ENCODE measurements around the gene DAGLA.

DNA sequence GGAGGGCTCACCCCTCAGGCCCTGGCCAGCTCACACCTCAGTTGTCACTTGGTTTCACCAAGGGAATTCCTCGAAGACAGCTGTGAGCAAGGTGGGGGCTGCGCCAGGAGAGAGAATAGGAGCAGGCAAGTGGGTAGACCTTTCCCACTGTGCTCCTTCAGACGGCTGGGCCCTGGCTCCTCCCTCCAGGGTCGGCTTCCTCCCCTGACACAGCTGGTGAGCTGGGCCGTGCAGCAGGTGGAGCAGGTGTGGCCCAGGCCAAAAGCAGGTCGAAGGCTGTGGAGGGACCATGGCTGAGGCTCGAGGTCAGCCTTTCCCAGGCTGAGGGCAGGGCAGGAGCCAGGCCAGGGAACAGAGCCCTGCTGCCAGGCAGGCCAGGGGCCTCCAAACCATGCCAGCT lies 59.8 kb downstream of the DAGLA start:
- TF ChIP-seq, protein P1, sequence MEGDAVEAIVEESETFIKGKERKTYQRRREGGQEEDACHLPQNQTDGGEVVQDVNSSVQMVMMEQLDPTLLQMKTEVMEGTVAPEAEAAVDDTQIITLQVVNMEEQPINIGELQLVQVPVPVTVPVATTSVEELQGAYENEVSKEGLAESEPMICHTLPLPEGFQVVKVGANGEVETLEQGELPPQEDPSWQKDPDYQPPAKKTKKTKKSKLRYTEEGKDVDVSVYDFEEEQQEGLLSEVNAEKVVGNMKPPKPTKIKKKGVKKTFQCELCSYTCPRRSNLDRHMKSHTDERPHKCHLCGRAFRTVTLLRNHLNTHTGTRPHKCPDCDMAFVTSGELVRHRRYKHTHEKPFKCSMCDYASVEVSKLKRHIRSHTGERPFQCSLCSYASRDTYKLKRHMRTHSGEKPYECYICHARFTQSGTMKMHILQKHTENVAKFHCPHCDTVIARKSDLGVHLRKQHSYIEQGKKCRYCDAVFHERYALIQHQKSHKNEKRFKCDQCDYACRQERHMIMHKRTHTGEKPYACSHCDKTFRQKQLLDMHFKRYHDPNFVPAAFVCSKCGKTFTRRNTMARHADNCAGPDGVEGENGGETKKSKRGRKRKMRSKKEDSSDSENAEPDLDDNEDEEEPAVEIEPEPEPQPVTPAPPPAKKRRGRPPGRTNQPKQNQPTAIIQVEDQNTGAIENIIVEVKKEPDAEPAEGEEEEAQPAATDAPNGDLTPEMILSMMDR (IDR thresholded peaks at IDR 0.05) = no peak
- TF ChIP-seq POLR2A (IDR thresholded peaks at IDR 0.05) = no peak
